Nephron (organoid): ENCODE results near the gene PTPRT.

Source experiments
- H3K27ac Mint-ChIP-seq, 3 experiments: 2 replicates each; pipeline ENCODE4 v1.8.0; 2020; ENCODE audit warnings: mixed read lengths in 3 of 3, mild to moderate bottlenecking in 2 of 3, moderate library complexity in 1 of 3
- H3K27me3 Mint-ChIP-seq: 2 replicates; pipeline ENCODE4 v1.8.0; 2021; ENCODE audit warnings: low read depth, mild to moderate bottlenecking, moderate library complexity, mixed read lengths
- H3K36me3 Mint-ChIP-seq: 2 replicates; pipeline ENCODE4 v1.8.0; 2020; ENCODE audit warnings: low read depth, mixed read lengths
- H3K4me1 Mint-ChIP-seq: 2 replicates; pipeline ENCODE4 v1.8.0; 2020; ENCODE audit warnings: mixed read lengths
- H3K4me3 Mint-ChIP-seq, 3 experiments: 2 replicates each; pipeline ENCODE4 v1.8.0; 2020; ENCODE audit warnings: mild to moderate bottlenecking in 3 of 3, mixed read lengths in 3 of 3, moderate library complexity in 2 of 3
- H3K9me3 Mint-ChIP-seq: 2 replicates; pipeline ENCODE4 v1.8.0; 2020; ENCODE audit warnings: mixed read lengths
- TF ChIP-seq, protein P1 (sequence below), 3 experiments: fragments of 200-600 bp; sonication (generic); IDR thresholded peaks; one replicate each; pipeline ENCODE4 v1.5.0; 2021; ENCODE audit warnings: antibody characterized with exemption in 3 of 3; ENCODE audit not compliant: unreplicated experiment in 3 of 3

Gene PTPRT

DNA sequence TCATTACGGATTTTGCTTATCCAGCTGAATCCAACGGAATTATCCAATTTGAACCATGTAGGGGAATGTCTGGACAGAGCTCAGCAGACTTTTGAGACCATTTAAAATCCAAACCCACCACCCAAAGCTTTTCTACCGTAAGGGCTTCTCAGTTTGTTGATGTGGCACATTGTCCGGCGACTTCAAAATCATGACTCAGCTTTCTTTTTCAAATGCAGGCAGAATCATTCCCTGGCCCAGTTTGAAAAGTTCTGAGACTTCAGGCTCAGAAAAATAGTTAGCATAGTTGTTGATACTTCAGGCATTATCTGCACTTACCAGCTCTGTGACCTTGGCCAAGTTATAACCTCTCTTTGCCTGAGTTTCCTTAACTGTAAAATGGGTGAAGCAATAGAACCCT lies 182.2 kb downstream of the PTPRT start:
- peaks cover 23% of the 10 kb centered on the region for H3K27me3 Mint-ChIP-seq
- TF ChIP-seq, protein P1, sequence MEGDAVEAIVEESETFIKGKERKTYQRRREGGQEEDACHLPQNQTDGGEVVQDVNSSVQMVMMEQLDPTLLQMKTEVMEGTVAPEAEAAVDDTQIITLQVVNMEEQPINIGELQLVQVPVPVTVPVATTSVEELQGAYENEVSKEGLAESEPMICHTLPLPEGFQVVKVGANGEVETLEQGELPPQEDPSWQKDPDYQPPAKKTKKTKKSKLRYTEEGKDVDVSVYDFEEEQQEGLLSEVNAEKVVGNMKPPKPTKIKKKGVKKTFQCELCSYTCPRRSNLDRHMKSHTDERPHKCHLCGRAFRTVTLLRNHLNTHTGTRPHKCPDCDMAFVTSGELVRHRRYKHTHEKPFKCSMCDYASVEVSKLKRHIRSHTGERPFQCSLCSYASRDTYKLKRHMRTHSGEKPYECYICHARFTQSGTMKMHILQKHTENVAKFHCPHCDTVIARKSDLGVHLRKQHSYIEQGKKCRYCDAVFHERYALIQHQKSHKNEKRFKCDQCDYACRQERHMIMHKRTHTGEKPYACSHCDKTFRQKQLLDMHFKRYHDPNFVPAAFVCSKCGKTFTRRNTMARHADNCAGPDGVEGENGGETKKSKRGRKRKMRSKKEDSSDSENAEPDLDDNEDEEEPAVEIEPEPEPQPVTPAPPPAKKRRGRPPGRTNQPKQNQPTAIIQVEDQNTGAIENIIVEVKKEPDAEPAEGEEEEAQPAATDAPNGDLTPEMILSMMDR (IDR thresholded peaks at IDR 0.05; ENCODE audit: unreplicated experiment in 3 of 3) = no peak
- H3K9me3 Mint-ChIP-seq = no peaks in the 10 kb centered on the region
- H3K4me1 Mint-ChIP-seq = no peaks in the 10 kb centered on the region
- H3K36me3 Mint-ChIP-seq = no peaks in the 10 kb centered on the region
- H3K4me3 Mint-ChIP-seq = no peak overlapping the region
- no peak overlapping the region for H3K27ac Mint-ChIP-seq

DNA sequence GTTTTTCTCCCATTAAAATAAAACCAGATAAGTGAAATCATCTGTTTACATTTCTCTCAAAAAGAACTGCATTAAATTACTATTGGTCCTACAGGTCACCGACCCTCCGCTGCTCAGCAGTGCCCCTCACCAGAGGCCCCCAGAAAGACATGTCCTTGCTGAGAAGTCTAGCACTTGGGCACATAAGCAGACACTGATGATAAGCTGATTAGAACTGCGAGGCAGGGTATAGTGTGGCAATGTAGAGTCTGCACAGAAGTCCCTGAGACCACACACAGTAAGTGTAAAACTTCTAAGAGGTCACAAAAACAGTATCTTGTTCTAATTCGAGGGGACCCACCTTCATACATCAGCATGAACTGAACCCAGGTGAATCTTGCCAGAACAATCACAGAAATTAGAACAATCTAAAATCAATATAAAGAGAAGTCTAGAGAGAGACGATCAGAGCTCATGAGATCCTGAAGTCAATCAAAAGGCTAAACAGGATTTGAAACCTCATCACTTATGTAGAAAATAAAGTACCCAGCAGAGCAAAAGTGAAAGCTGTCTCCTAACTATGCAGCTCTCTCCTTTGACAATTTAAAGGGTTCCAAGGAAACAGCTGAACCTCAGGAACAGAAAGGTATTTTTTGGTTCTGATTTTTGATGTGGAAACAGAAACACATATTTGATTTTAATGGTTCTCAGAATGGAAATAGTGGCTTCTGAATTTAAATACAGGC lies 182.9 kb downstream of the PTPRT start:
- H3K4me1 Mint-ChIP-seq = no peaks in the 10 kb centered on the region
- TF ChIP-seq, protein P1 (IDR thresholded peaks at IDR 0.05; ENCODE audit: unreplicated experiment in 3 of 3) = no peak
- H3K27me3 Mint-ChIP-seq = peaks cover 27% of the 10 kb centered on the region

DNA sequence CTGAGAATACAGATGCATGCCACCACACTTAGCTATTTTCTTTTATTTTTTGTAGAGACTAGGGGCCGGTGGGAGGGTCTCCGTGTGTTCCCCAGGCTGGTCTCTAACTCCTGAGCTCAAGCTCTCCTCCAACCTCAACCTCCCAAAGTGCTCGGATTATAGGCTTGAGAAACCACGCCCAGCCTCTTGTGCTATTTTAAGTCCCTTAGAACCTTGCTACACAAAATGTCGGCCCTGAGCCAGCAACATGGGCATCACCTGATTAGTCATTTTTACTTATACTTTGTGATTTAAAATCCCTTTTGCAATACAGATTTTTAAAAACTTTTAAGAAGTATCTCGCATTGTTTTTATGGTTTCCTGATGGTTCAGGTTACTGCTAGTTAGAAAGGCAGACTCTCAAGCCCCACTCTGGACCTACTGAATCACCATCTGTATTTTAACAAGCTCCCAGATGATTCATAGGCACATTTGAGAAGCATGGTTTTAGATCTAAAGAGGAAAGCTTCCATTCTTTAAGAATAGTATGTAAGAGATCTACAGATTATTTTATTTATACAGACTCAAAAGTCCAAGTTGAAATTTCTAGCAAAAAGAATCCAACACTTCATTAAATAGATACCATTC lies 186.3 kb downstream of the PTPRT start:
- H3K4me3 Mint-ChIP-seq = no peak overlapping the region
- no peaks in the 10 kb centered on the region for H3K9me3 Mint-ChIP-seq
- H3K4me1 Mint-ChIP-seq = no peaks in the 10 kb centered on the region
- TF ChIP-seq, protein P1 (IDR thresholded peaks at IDR 0.05; ENCODE audit: unreplicated experiment in 3 of 3) = no peak
- H3K27me3 Mint-ChIP-seq = peaks cover 20% of the 10 kb centered on the region
- H3K27ac Mint-ChIP-seq = no peak overlapping the region
- no peaks in the 10 kb centered on the region for H3K36me3 Mint-ChIP-seq

More for the DNA sequence above, 182.9 kb downstream of the PTPRT start:
- H3K36me3 Mint-ChIP-seq = no peaks in the 10 kb centered on the region
- no peaks in the 10 kb centered on the region for H3K9me3 Mint-ChIP-seq
- H3K4me3 Mint-ChIP-seq = no peak overlapping the region
- H3K27ac Mint-ChIP-seq = no peak overlapping the region

DNA sequence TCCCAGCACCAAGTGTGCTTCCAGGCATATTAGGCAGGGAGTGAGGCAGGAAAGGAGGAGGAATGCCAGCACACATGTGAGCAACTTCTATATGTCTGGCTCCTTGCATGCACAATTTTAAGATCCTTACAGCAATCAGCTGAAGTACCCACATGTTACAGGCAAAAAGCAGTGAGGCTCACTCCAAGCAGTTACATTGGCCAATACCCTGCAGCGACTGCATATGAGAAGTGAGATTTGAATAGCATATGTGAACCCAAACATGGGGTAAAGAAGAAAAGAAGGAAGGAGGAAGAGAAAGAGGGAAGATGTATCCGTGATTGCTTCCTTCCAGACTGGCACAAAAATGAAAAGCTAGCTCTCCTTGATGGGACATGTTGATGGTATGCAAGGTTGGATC lies 193.6 kb downstream of the PTPRT start:
- H3K9me3 Mint-ChIP-seq = no peaks in the 10 kb centered on the region
- no peaks in the 10 kb centered on the region for H3K4me1 Mint-ChIP-seq
- no peak overlapping the region for H3K4me3 Mint-ChIP-seq
- H3K27me3 Mint-ChIP-seq = no peaks in the 10 kb centered on the region
- TF ChIP-seq, protein P1 (IDR thresholded peaks at IDR 0.05; ENCODE audit: unreplicated experiment in 3 of 3) = no peak
- no peak overlapping the region for H3K27ac Mint-ChIP-seq
- H3K36me3 Mint-ChIP-seq = no peaks in the 10 kb centered on the region

DNA sequence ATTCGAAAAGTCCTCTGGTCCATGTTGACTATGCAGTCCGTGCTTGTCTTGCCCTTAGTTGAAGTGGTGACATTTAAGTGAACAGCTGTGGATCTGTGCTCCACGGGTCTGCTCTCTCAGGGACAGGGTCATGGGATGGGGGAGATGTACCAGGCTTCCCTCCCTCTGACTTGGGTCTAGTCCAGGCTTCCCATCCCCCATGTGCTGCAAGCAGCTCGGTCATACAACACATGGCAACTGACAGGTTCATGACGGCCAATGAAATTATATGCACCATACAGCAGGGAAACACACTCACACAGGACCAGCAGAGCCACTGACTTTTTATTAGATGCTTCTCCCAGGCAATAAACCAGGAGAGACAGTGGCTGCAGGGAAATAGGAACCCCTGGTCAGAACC lies 201.4 kb downstream of the PTPRT start:
- Mint-ChIP-seq H3K9me3 (no peaks in the 10 kb centered on the region), H3K27ac (no peak overlapping the region), H3K27me3 (no peaks in the 10 kb centered on the region), H3K4me3 (no peak overlapping the region), H3K4me1 (no peaks in the 10 kb centered on the region), H3K36me3 (no peaks in the 10 kb centered on the region)
- TF ChIP-seq, protein P1 (IDR thresholded peaks at IDR 0.05; ENCODE audit: unreplicated experiment in 3 of 3) = no peak
